Body of pancreas (tissue), 4 donors: Measurements from ENCODE around the gene KCNN3. TPM values are rescaled to one million over a fixed set of nuclear protein-coding genes. Genes with fewer than 3 reads are reported as not detected.
A peak's percentile ranks its signal among the peaks of the same experiment; 100 is the strongest.

Source experiments
- ATAC-seq: fragments of 150-250 bp; one replicate; pipeline ENCODE4 v1.9.1; 2016
- DNase-seq, 4 donors: peaks; one replicate each; pipeline ENCODE4 v3.0.0-alpha.2; 2019
- H3K27ac ChIP-seq, 4 donors: fragments of 200-600 bp; sonication (generic); 1 replicate in 3 of 4; 2 replicates in 1 of 4; pipeline versions ENCODE4 v1.5.1 to v1.6.1; 2016 to 2019; ENCODE audit warnings: mild to moderate bottlenecking in 1 of 4, mixed read lengths in 1 of 4, moderate library complexity in 1 of 4
- H3K27me3 ChIP-seq, 2 donors: fragments of 200-600 bp; sonication (generic); one replicate each; pipeline ENCODE4 v1.6.0; 2016; ENCODE audit warnings: mild to moderate bottlenecking in 1 of 2
- H3K36me3 ChIP-seq, 2 donors: fragments of 200-600 bp; sonication (generic); replicated peaks in 1 of 2; 2 replicates each; pipeline ENCODE4 v1.5.1; 2016; ENCODE audit warnings: low read depth in 2 of 2; ENCODE audit not compliant: insufficient read depth in 1 of 2
- H3K4me1 ChIP-seq: fragments of 200-600 bp; sonication (generic); one replicate; pipeline ENCODE4 v1.6.0; 2016
- H3K4me3 ChIP-seq, 2 donors: fragments of 200-600 bp; sonication (generic); 1 replicate in 1 of 2; 2 replicates in 1 of 2; pipeline ENCODE4 v1.5.1; 2016 to 2019
- H3K9me3 ChIP-seq, 3 donors: fragments of 200-600 bp; sonication (generic); 1 replicate in 2 of 3; 2 replicates in 1 of 3; pipeline ENCODE4 v1.5.1; 2016
- CTCF ChIP-seq, 7 experiments: fragments of 450-650 bp in 4 of 7; fragments of 200-600 bp in 3 of 7; sonication (generic) in 3 of 7; IDR thresholded peaks; one replicate each; pipeline ENCODE4 v1.5.1; 2016 to 2019; ENCODE audit warnings: antibody characterized with exemption in 7 of 7
- POLR2A ChIP-seq, 3 donors: fragments of 450-650 bp; IDR thresholded peaks; one replicate each; pipeline ENCODE4 v1.6.1; 2016; ENCODE audit warnings: antibody characterized with exemption in 3 of 3, mild to moderate bottlenecking in 2 of 3
- WGBS, 2 donors: methylation state at CpG; one replicate each; pipeline ENCODE4 v1.1.5; 2017; 5-methylcytosine and 5-hydroxymethylcytosine counted together
- intact Hi-C: fragments of 100-400 bp; cut with DNase I; formaldehyde crosslinking; loops from one replicate; pipeline ENCODE4 v1.15.1; 2023
- total RNA-seq, 2 donors: library from RNA; depleted of rRNA; stranded (reverse); fragments of >200 nt; gene quantifications; one replicate each; pipeline ENCODE4 v1.1.0, GENCODE V29; 2016

The KCNN3 gene
- total RNA-seq, 2 donors from 2014 or later: 0.33 to 1.6 TPM

- Histone ChIP-seq H3K4me1 (no peaks in the 10 kb centered on the region), H3K36me3 (no peaks in the 10 kb centered on the region), H3K4me3 (no peak overlapping the region), H3K27ac (no peak overlapping the region), H3K9me3 (no peaks in the 10 kb centered on the region), H3K27me3 (peaks cover 0 to 2% of the 10 kb centered on the region in 2 donors)
- ATAC-seq: no peak
- 76 to 78% methylated on average over 4 to 5 of the region's 5 CpGs for WGBS, 2 donors
- no peak for TF ChIP-seq POLR2A (IDR thresholded peaks at IDR 0.05)
- no peak for TF ChIP-seq CTCF (IDR thresholded peaks at IDR 0.05)
- intact Hi-C loops: no loop called here
- DNase-seq: no peak
Measured at GRCh38 chr1:154777781-154778180, 92.3 kb downstream of the KCNN3 start.

- H3K4me3 ChIP-seq: no peak overlapping the region
- H3K36me3 ChIP-seq: no peaks in the 10 kb centered on the region
- TF ChIP-seq POLR2A (IDR thresholded peaks at IDR 0.05): no peak
- peaks cover 0 to 4% of the 10 kb centered on the region in 2 donors for H3K27me3 ChIP-seq
- 79 to 82% methylated on average over 5 of the region's 5 CpGs for WGBS, 2 donors
- H3K4me1 ChIP-seq: no peaks in the 10 kb centered on the region
- no peak for ATAC-seq
- intact Hi-C loops: no loop called here
- DNase-seq: no peak
- no peak overlapping the region for H3K27ac ChIP-seq
- no peaks in the 10 kb centered on the region for H3K9me3 ChIP-seq
Measured at GRCh38 chr1:154777154-154777553, 92.9 kb downstream of the KCNN3 start.

- TF ChIP-seq CTCF (IDR thresholded peaks at IDR 0.05) (no peak), POLR2A (IDR thresholded peaks at IDR 0.05) (no peak)
- H3K36me3 ChIP-seq: no peaks in the 10 kb centered on the region
- H3K9me3 ChIP-seq: no peaks in the 10 kb centered on the region
- H3K27ac ChIP-seq: no peak overlapping the region
- no peak for ATAC-seq
- intact Hi-C loops: no loop called here
- peaks cover 0 to 4% of the 10 kb centered on the region in 2 donors for H3K27me3 ChIP-seq
- 78 to 80% methylated on average over 17 of the region's 17 CpGs for WGBS, 2 donors
- H3K4me1 ChIP-seq: no peaks in the 10 kb centered on the region
- DNase-seq: no peak
- H3K4me3 ChIP-seq: no peak overlapping the region
Measured at GRCh38 chr1:154775621-154776605, 94.2 kb downstream of the KCNN3 start.

GRCh38 chr1:154774175-154774855 lies 95.8 kb downstream of the KCNN3 start:
- H3K27me3 ChIP-seq: peaks cover 0 to 4% of the 10 kb centered on the region in 2 donors
- H3K4me3 ChIP-seq: no peak overlapping the region
- H3K36me3 ChIP-seq: no peaks in the 10 kb centered on the region
- no peaks in the 10 kb centered on the region for H3K4me1 ChIP-seq
- no peaks in the 10 kb centered on the region for H3K9me3 ChIP-seq
- intact Hi-C loops: no loop called here
- 84 to 92% methylated on average over 5 to 7 of the region's 7 CpGs for WGBS, 2 donors
- DNase-seq (no peak), ATAC-seq (no peak)
- H3K27ac ChIP-seq: no peak overlapping the region
- no peak for TF ChIP-seq POLR2A (IDR thresholded peaks at IDR 0.05)
- TF ChIP-seq CTCF (IDR thresholded peaks at IDR 0.05): no peak

GRCh38 chr1:154773551-154773950 lies 96.5 kb downstream of the KCNN3 start:
- no peak overlapping the region for H3K4me3 ChIP-seq
- H3K4me1 ChIP-seq: no peaks in the 10 kb centered on the region
- no peaks in the 10 kb centered on the region for H3K36me3 ChIP-seq
- H3K27ac ChIP-seq: no peak overlapping the region
- intact Hi-C loops: no loop called here
- ATAC-seq: no peak
- H3K9me3 ChIP-seq: no peaks in the 10 kb centered on the region
- no peak for TF ChIP-seq POLR2A (IDR thresholded peaks at IDR 0.05)
- TF ChIP-seq CTCF (IDR thresholded peaks at IDR 0.05): no peak
- peaks cover 0 to 4% of the 10 kb centered on the region in 2 donors for H3K27me3 ChIP-seq
- WGBS, 2 donors: 30 to 32% methylated on average over 2 of the region's 2 CpGs
- DNase-seq: peak in 3 of 4 donors; percentile 19 to 59 (median 36)
